HEK293 (cell line): ENCODE measurements around the gene PPARG.

Experiments used
- EGR2 ChIP-seq: fragments of 450-650 bp; formaldehyde crosslinking; IDR thresholded peaks from 2 replicates; pipeline ENCODE4 v1.5.1; 2016; ENCODE audit warnings: low read depth, missing biosample characterization, missing genetic modification characterization
- GLI4 ChIP-seq: fragments of 450-650 bp; formaldehyde crosslinking; IDR thresholded peaks from 2 replicates; pipeline ENCODE4 v1.5.1; 2016; ENCODE audit warnings: missing biosample characterization, missing genetic modification characterization
- YY1 ChIP-seq: fragments of 450-650 bp; formaldehyde crosslinking; IDR thresholded peaks from 2 replicates; pipeline ENCODE4 v1.5.1; 2018; ENCODE audit warnings: missing biosample characterization, missing genetic modification characterization
- ZBTB1 ChIP-seq: fragments of 450-650 bp; formaldehyde crosslinking; IDR thresholded peaks from 2 replicates; pipeline ENCODE4 v1.5.1; 2016; ENCODE audit warnings: missing biosample characterization, missing genetic modification characterization
- ZBTB7A ChIP-seq: fragments of 450-650 bp; formaldehyde crosslinking; IDR thresholded peaks from 2 replicates; pipeline ENCODE4 v1.5.1; 2016; ENCODE audit warnings: low read depth, missing biosample characterization, missing genetic modification characterization
- ZBTB8A ChIP-seq: fragments of 450-650 bp; formaldehyde crosslinking; IDR thresholded peaks from 2 replicates; pipeline ENCODE4 v1.5.1; 2016; ENCODE audit warnings: missing biosample characterization, missing genetic modification characterization
- ZNF174 ChIP-seq: fragments of 450-650 bp; formaldehyde crosslinking; IDR thresholded peaks from 2 replicates; pipeline ENCODE4 v1.5.0; 2017; ENCODE audit warnings: missing biosample characterization, mild to moderate bottlenecking, missing genetic modification characterization
- ZNF184 ChIP-seq: fragments of 450-650 bp; IDR thresholded peaks from 2 replicates; pipeline ENCODE4 v1.5.1; 2018; ENCODE audit warnings: missing biosample characterization, mild to moderate bottlenecking, missing genetic modification characterization
- ZNF24 ChIP-seq: fragments of 450-650 bp; formaldehyde crosslinking; IDR thresholded peaks from 2 replicates; pipeline ENCODE4 v1.5.1; 2016; ENCODE audit warnings: missing biosample characterization, missing genetic modification characterization
- ZNF302 ChIP-seq: fragments of 450-650 bp; formaldehyde crosslinking; IDR thresholded peaks from 2 replicates; pipeline ENCODE4 v1.5.1; 2016; ENCODE audit warnings: missing biosample characterization, missing genetic modification characterization, low read depth
- ZNF707 ChIP-seq: fragments of 450-650 bp; formaldehyde crosslinking; IDR thresholded peaks from 2 replicates; pipeline ENCODE4 v1.5.1; 2016; ENCODE audit warnings: missing biosample characterization, missing genetic modification characterization
- TF ChIP-seq, protein P1 (sequence below): fragments of 450-650 bp; formaldehyde crosslinking; IDR thresholded peaks from 2 replicates; pipeline ENCODE4 v1.5.0; 2017; ENCODE audit warnings: missing biosample characterization, missing genetic modification characterization, borderline replicate concordance
- TF ChIP-seq, protein P2 (sequence below): fragments of 450-650 bp; formaldehyde crosslinking; IDR thresholded peaks from 2 replicates; pipeline ENCODE4 v1.5.1; 2016; ENCODE audit warnings: missing biosample characterization, missing genetic modification characterization

DNA sequence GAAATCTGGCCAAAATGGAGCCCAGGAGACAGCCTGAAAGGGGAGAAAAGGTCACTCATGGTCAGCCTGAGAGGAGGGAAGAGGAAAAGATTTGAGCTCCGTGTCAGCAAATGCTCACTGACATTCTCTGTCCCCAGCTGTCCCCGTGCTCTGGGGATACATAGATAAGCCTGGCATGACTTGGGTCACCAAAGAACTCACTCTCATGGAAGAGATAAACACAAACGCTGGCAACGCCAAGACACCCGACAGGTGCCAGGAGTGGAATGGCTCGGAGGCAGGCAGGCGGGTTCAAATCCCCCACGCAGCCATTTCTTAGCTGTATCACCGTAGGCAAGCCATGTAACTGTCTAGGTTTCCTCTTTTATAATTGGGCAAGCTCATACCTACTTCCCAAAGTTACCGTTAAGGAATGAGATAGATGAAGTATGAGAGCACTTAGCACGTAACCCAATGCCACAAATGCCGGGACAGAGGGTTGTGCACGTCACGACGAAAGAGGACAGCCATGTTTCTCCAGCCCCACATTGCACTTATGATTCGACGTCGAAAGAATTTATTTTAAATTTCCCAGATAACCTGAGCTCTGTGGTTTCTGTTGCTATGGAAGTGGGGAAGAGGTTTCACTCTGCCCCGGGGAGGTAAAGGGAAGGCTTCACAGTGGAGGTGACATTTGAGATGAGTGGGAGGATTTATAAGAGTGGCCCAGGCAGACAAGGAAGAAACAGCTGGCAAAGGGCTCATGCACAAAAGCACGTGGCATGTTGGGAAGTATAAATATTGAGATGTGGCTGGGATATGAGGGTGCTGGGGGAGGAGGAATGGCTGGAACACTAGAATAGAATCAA lies 154.0 kb downstream of the PPARG start:
- TF ChIP-seq, protein P1, sequence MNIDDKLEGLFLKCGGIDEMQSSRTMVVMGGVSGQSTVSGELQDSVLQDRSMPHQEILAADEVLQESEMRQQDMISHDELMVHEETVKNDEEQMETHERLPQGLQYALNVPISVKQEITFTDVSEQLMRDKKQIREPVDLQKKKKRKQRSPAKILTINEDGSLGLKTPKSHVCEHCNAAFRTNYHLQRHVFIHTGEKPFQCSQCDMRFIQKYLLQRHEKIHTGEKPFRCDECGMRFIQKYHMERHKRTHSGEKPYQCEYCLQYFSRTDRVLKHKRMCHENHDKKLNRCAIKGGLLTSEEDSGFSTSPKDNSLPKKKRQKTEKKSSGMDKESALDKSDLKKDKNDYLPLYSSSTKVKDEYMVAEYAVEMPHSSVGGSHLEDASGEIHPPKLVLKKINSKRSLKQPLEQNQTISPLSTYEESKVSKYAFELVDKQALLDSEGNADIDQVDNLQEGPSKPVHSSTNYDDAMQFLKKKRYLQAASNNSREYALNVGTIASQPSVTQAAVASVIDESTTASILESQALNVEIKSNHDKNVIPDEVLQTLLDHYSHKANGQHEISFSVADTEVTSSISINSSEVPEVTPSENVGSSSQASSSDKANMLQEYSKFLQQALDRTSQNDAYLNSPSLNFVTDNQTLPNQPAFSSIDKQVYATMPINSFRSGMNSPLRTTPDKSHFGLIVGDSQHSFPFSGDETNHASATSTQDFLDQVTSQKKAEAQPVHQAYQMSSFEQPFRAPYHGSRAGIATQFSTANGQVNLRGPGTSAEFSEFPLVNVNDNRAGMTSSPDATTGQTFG (tag by site-specific recombination), result no peak
- no peak for TF ChIP-seq ZBTB8A
- TF ChIP-seq ZNF707, result no peak
- TF ChIP-seq, protein P2, sequence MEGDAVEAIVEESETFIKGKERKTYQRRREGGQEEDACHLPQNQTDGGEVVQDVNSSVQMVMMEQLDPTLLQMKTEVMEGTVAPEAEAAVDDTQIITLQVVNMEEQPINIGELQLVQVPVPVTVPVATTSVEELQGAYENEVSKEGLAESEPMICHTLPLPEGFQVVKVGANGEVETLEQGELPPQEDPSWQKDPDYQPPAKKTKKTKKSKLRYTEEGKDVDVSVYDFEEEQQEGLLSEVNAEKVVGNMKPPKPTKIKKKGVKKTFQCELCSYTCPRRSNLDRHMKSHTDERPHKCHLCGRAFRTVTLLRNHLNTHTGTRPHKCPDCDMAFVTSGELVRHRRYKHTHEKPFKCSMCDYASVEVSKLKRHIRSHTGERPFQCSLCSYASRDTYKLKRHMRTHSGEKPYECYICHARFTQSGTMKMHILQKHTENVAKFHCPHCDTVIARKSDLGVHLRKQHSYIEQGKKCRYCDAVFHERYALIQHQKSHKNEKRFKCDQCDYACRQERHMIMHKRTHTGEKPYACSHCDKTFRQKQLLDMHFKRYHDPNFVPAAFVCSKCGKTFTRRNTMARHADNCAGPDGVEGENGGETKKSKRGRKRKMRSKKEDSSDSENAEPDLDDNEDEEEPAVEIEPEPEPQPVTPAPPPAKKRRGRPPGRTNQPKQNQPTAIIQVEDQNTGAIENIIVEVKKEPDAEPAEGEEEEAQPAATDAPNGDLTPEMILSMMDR, result no peak
- no peak for TF ChIP-seq YY1
- no peak for TF ChIP-seq ZNF24 (tag by site-specific recombination)
- TF ChIP-seq ZBTB7A (tag by site-specific recombination), result no peak
- TF ChIP-seq GLI4 (tag by site-specific recombination), result no peak
- no peak for TF ChIP-seq ZNF184 (tag by site-specific recombination)
- no peak for TF ChIP-seq ZBTB1 (tag by site-specific recombination)
- peak; percentile 77 for TF ChIP-seq EGR2
- TF ChIP-seq ZNF302 (tag by site-specific recombination), result no peak
- no peak for TF ChIP-seq ZNF174 (tag by site-specific recombination)
